ENCODE results near the gene BMP8A. TPM values are rescaled to one million over a fixed set of nuclear protein-coding genes. Genes with fewer than 3 reads are reported as not detected.

Gene BMP8A
- total and polyA plus RNA-seq, 9 of the 15 experiments (the other 6 are each of a cell fraction or from before 2014, with no cell fraction given) = 0.05 to 0.31 TPM; not detected in 7

DNA sequence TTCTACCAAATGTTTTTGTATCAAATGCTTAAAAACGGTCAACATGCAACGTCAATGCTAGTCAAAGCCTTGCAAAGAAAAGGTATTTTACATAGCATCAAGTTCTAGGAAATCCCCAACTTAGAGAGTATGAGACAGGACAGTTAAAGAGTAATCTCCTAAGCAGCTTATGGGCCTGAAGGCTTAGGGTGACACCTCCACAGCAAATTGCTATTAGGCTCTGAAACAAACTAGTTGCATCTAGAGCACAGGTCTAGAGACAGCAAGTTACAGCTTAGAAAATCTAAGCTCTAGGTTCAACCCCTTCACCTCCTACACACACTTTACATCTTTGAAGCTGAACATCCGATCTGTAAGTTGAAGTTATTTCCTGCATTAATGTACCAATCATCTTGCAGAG is 71.5 kb downstream of the BMP8A start:
- ATAC-seq (no peak), FAIRE-seq (no peak), DNase-seq (ENCODE audit: extremely low read depth in 1 of 4, low spot score in 3 of 4) (no peak)
- 89% methylated on average over 3 of the region's 3 CpGs for WGBS (ENCODE audit: insufficient coverage, low coverage, missing lambda C conversion rate)
- no peaks in the 10 kb centered on the region for H3K9me3 ChIP-seq (replicated peaks; ENCODE audit: control insufficient read depth, insufficient read depth, low read depth, low read length)
- no peak overlapping the region for H3K4me3 ChIP-seq
- intact Hi-C loops (cut with micrococcal nuclease) (no loop called here), in situ Hi-C loops (cut with MboI) (no loop called here)
- no peaks in the 10 kb centered on the region for H3K9me1 ChIP-seq (ENCODE audit: control insufficient read depth, insufficient read depth, low read length)
- H3K36me3 ChIP-seq (ENCODE audit: control insufficient read depth, insufficient read depth, low read length) = peaks cover 85% of the 10 kb centered on the region
- ChIA-PET POLR2A (interaction anchor here (0.7 to 8.0 kb wide), 4 partner anchors 8 to 44 kb away, joined by 3 to 82 read pairs (median 4); partner anchors contain the start of gene PABPC4), CTCF (ENCODE audit: low intra/inter-chr PET ratio) (no interaction called here)
- no peak overlapping the region for H2AFZ ChIP-seq (ENCODE audit: low read depth, low read length)
- no TSS peak for BruUV-seq (replicated peaks)
- H3K27ac ChIP-seq (ENCODE audit: extremely low read depth, low read depth, low read length) = no peak overlapping the region
- H3K79me2 ChIP-seq (ENCODE audit: control insufficient read depth, insufficient read depth, low read length) = peaks cover 15% of the 10 kb centered on the region
- no peak overlapping the region for H3K4me2 ChIP-seq (ENCODE audit: insufficient read depth, low read length)
- no peaks in the 10 kb centered on the region for H3K27me3 ChIP-seq (ENCODE audit: control insufficient read depth in 2 of 2, insufficient read depth in 2 of 2, low read length in 2 of 2)
- no peak overlapping the region for H3K9ac ChIP-seq (ENCODE audit: insufficient read depth in 1 of 2, low read depth in 2 of 2, low read length in 2 of 2)
- H4K20me1 ChIP-seq (replicated peaks; ENCODE audit: control insufficient read depth, insufficient read depth, low read length) = peaks cover 11% of the 10 kb centered on the region; the same call in 1 of the 2 replicates
- H3K4me1 ChIP-seq (replicated peaks in 1 of 2; ENCODE audit: control insufficient read depth in 2 of 2, insufficient read depth in 2 of 2, low read length in 2 of 2) = peaks cover 0 to 5% of the 10 kb centered on the region in 2 experiments; a peak in 1 of 5 replicates
- TF ChIP-seq FOXA3 (CRISPR knock-in tag; conservative IDR thresholded peaks at IDR 0.05 in 1 of 2, IDR thresholded peaks at IDR 0.05 in 1 of 2) (no peak), GATA2 (CRISPR knock-in tag; IDR thresholded peaks at IDR 0.05) (no peak), ZC3H8 (IDR thresholded peaks at IDR 0.05) (no peak), SAFB (IDR thresholded peaks at IDR 0.05; ENCODE audit: borderline replicate concordance, low read depth, low read length) (no peak), ZFPM2 (CRISPR knock-in tag; IDR thresholded peaks at IDR 0.05) (no peak), NFE2L1 (tag; IDR thresholded peaks at IDR 0.05; ENCODE audit: borderline replicate concordance, low read depth) (no peak), TFAM (CRISPR knock-in tag; conservative IDR thresholded peaks at IDR 0.05) (no peak), SP1 (CRISPR knock-in tag; IDR thresholded peaks at IDR 0.05) (no peak), THRAP3 (IDR thresholded peaks at IDR 0.05; ENCODE audit: borderline replicate concordance) (no peak)
- TF ChIP-seq, protein P1, sequence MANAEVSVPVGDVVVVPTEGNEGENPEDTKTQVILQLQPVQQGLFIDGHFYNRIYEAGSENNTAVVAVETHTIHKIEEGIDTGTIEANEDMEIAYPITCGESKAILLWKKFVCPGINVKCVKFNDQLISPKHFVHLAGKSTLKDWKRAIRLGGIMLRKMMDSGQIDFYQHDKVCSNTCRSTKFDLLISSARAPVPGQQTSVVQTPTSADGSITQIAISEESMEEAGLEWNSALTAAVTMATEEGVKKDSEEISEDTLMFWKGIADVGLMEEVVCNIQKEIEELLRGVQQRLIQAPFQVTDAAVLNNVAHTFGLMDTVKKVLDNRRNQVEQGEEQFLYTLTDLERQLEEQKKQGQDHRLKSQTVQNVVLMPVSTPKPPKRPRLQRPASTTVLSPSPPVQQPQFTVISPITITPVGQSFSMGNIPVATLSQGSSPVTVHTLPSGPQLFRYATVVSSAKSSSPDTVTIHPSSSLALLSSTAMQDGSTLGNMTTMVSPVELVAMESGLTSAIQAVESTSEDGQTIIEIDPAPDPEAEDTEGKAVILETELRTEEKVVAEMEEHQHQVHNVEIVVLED (CRISPR knock-in tag; IDR thresholded peaks at IDR 0.05) = no peak
- TF ChIP-seq, protein P2, sequence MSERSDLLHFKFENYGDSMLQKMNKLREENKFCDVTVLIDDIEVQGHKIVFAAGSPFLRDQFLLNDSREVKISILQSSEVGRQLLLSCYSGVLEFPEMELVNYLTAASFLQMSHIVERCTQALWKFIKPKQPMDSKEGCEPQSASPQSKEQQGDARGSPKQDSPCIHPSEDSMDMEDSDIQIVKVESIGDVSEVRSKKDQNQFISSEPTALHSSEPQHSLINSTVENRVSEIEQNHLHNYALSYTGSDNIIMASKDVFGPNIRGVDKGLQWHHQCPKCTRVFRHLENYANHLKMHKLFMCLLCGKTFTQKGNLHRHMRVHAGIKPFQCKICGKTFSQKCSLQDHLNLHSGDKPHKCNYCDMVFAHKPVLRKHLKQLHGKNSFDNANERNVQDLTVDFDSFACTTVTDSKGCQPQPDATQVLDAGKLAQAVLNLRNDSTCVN (CRISPR knock-in tag; IDR thresholded peaks at IDR 0.05) = no peak
- TF ChIP-seq, protein P3, sequence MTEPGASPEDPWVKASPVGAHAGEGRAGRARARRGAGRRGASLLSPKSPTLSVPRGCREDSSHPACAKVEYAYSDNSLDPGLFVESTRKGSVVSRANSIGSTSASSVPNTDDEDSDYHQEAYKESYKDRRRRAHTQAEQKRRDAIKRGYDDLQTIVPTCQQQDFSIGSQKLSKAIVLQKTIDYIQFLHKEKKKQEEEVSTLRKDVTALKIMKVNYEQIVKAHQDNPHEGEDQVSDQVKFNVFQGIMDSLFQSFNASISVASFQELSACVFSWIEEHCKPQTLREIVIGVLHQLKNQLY (CRISPR knock-in tag; conservative IDR thresholded peaks at IDR 0.05) = no peak
- TF ChIP-seq, protein P4, sequence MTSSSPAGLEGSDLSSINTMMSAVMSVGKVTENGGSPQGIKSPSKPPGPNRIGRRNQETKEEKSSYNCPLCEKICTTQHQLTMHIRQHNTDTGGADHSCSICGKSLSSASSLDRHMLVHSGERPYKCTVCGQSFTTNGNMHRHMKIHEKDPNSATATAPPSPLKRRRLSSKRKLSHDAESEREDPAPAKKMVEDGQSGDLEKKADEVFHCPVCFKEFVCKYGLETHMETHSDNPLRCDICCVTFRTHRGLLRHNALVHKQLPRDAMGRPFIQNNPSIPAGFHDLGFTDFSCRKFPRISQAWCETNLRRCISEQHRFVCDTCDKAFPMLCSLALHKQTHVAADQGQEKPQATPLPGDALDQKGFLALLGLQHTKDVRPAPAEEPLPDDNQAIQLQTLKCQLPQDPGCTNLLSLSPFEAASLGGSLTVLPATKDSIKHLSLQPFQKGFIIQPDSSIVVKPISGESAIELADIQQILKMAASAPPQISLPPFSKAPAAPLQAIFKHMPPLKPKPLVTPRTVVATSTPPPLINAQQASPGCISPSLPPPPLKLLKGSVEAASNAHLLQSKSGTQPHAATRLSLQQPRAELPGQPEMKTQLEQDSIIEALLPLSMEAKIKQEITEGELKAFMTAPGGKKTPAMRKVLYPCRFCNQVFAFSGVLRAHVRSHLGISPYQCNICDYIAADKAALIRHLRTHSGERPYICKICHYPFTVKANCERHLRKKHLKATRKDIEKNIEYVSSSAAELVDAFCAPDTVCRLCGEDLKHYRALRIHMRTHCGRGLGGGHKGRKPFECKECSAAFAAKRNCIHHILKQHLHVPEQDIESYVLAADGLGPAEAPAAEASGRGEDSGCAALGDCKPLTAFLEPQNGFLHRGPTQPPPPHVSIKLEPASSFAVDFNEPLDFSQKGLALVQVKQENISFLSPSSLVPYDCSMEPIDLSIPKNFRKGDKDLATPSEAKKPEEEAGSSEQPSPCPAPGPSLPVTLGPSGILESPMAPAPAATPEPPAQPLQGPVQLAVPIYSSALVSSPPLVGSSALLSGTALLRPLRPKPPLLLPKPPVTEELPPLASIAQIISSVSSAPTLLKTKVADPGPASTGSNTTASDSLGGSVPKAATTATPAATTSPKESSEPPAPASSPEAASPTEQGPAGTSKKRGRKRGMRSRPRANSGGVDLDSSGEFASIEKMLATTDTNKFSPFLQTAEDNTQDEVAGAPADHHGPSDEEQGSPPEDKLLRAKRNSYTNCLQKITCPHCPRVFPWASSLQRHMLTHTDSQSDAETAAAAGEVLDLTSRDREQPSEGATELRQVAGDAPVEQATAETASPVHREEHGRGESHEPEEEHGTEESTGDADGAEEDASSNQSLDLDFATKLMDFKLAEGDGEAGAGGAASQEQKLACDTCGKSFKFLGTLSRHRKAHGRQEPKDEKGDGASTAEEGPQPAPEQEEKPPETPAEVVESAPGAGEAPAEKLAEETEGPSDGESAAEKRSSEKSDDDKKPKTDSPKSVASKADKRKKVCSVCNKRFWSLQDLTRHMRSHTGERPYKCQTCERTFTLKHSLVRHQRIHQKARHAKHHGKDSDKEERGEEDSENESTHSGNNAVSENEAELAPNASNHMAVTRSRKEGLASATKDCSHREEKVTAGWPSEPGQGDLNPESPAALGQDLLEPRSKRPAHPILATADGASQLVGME (CRISPR knock-in tag; IDR thresholded peaks at IDR 0.05) = no peak

Data from K562 (cell line).